Mesenchymal stem cell (in vitro differentiated cells and primary cell): ENCODE data around the gene NOS3.
A peak's percentile ranks its signal among the peaks of the same experiment; 100 is the strongest.

Source experiments
- DNase-seq: peaks from one replicate; pipeline ENCODE4 v3.0.0-alpha.2; 2013
- H2AFZ ChIP-seq: one replicate; pipeline ENCODE4 v1.6.1; 2013; ENCODE audit warnings: low read depth, mild to moderate bottlenecking, control low read depth, inconsistent platforms, low read length, moderate library complexity
- H2AK5ac ChIP-seq: 2 replicates; pipeline ENCODE4 v1.6.1; 2013; ENCODE audit warnings: low read length, moderate library complexity, mild to moderate bottlenecking, inconsistent platforms; ENCODE audit not compliant: severe bottlenecking
- H2BK120ac ChIP-seq: one replicate; pipeline ENCODE4 v1.6.1; 2013; ENCODE audit warnings: low read depth, mild to moderate bottlenecking, inconsistent platforms, low read length, moderate library complexity
- H2BK12ac ChIP-seq, 2 experiments: one replicate each; pipeline ENCODE4 v1.6.1; 2013; ENCODE audit warnings: inconsistent platforms in 2 of 2, low read length in 2 of 2, mild to moderate bottlenecking in 2 of 2, moderate library complexity in 2 of 2, control low read depth in 1 of 2
- H2BK15ac ChIP-seq: one replicate; pipeline ENCODE4 v1.6.1; 2013; ENCODE audit warnings: mild to moderate bottlenecking, low read depth, inconsistent platforms; ENCODE audit not compliant: poor library complexity, severe bottlenecking
- H2BK5ac ChIP-seq: 2 replicates; pipeline ENCODE4 v1.6.1; 2013; ENCODE audit warnings: low read depth, mild to moderate bottlenecking, low read length, control low read depth, inconsistent platforms; ENCODE audit not compliant: poor library complexity, severe bottlenecking
- H3K14ac ChIP-seq, 2 experiments: one replicate each; pipeline ENCODE4 v1.6.1; 2013; ENCODE audit warnings: inconsistent platforms in 2 of 2, low read length in 2 of 2, control low read depth in 1 of 2, mild to moderate bottlenecking in 1 of 2, moderate library complexity in 1 of 2
- H3K18ac ChIP-seq, 2 experiments: one replicate each; pipeline ENCODE4 v1.6.1; 2013; ENCODE audit warnings: inconsistent platforms in 2 of 2, low read length in 2 of 2, control low read depth in 1 of 2, low read depth in 1 of 2, mild to moderate bottlenecking in 1 of 2
- H3K23ac ChIP-seq, 2 experiments: one replicate each; pipeline ENCODE4 v1.6.1; 2013; ENCODE audit warnings: inconsistent platforms in 2 of 2, low read length in 2 of 2, mild to moderate bottlenecking in 2 of 2, moderate library complexity in 2 of 2, control low read depth in 1 of 2
- H3K27ac ChIP-seq: 2 replicates; pipeline ENCODE4 v1.5.1; 2013; ENCODE audit warnings: mild to moderate bottlenecking, moderate library complexity, low read length, control low read depth, inconsistent platforms; ENCODE audit not compliant: poor library complexity, severe bottlenecking
- H3K27me3 ChIP-seq, 2 experiments: 2 replicates each; pipeline versions ENCODE4 v1.6.1 to v1.7.0; 2013; ENCODE audit warnings: low read length in 2 of 2, mild to moderate bottlenecking in 2 of 2, moderate library complexity in 2 of 2, control low read depth in 1 of 2, inconsistent platforms in 1 of 2; ENCODE audit not compliant: control insufficient read depth in 1 of 2, insufficient read depth in 1 of 2
- H3K36me3 ChIP-seq, 2 experiments: 2 replicates each; pipeline versions ENCODE4 v1.6.1 to v1.7.0; 2013; ENCODE audit warnings: low read length in 2 of 2, control low read depth in 1 of 2, inconsistent platforms in 1 of 2, low read depth in 1 of 2, mild to moderate bottlenecking in 1 of 2; ENCODE audit not compliant: insufficient read depth in 2 of 2, control insufficient read depth in 1 of 2
- H3K4ac ChIP-seq, 2 experiments: one replicate each; pipeline ENCODE4 v1.6.1; 2013; ENCODE audit warnings: inconsistent platforms in 2 of 2, low read length in 2 of 2, mild to moderate bottlenecking in 2 of 2, moderate library complexity in 2 of 2, control low read depth in 1 of 2, low read depth in 1 of 2
- H3K4me1 ChIP-seq: 2 replicates; pipeline ENCODE4 v1.6.1; 2013; ENCODE audit warnings: low read depth, low read length, control low read depth; ENCODE audit not compliant: control insufficient read depth, insufficient read depth
- H3K4me2 ChIP-seq: 2 replicates; pipeline ENCODE4 v1.6.1; 2013; ENCODE audit warnings: low read length, mild to moderate bottlenecking, inconsistent platforms; ENCODE audit not compliant: poor library complexity, severe bottlenecking
- H3K4me3 ChIP-seq, 2 experiments: 2 replicates each; pipeline versions ENCODE4 v1.5.1 to v1.7.0; 2013; ENCODE audit warnings: low read length in 2 of 2, mild to moderate bottlenecking in 2 of 2, control low read depth in 1 of 2, low read depth in 1 of 2; ENCODE audit not compliant: insufficient read depth in 1 of 2
- H3K79me1 ChIP-seq: replicated peaks from 2 replicates; pipeline ENCODE4 v1.6.1; 2013; ENCODE audit warnings: mild to moderate bottlenecking, control low read depth, low read length, inconsistent platforms; ENCODE audit not compliant: poor library complexity, severe bottlenecking
- H3K9ac ChIP-seq: 2 replicates; pipeline ENCODE4 v1.7.0; 2013; ENCODE audit warnings: mild to moderate bottlenecking, low read length, moderate library complexity
- H3K9me3 ChIP-seq: 2 replicates; pipeline ENCODE4 v1.7.0; 2013; ENCODE audit warnings: mild to moderate bottlenecking, low read length; ENCODE audit not compliant: control insufficient read depth
- H4K8ac ChIP-seq: one replicate; pipeline ENCODE4 v1.6.1; 2013; ENCODE audit warnings: inconsistent platforms, mild to moderate bottlenecking, low read length, moderate library complexity
- H4K91ac ChIP-seq: one replicate; pipeline ENCODE4 v1.6.1; 2013; ENCODE audit warnings: mild to moderate bottlenecking, low read length, inconsistent platforms
- WGBS: methylation state at CpG from one replicate; pipeline ENCODE4 v1.1.7; 2013; ENCODE audit warnings: mixed read lengths; 5-methylcytosine and 5-hydroxymethylcytosine counted together

Gene NOS3

DNA sequence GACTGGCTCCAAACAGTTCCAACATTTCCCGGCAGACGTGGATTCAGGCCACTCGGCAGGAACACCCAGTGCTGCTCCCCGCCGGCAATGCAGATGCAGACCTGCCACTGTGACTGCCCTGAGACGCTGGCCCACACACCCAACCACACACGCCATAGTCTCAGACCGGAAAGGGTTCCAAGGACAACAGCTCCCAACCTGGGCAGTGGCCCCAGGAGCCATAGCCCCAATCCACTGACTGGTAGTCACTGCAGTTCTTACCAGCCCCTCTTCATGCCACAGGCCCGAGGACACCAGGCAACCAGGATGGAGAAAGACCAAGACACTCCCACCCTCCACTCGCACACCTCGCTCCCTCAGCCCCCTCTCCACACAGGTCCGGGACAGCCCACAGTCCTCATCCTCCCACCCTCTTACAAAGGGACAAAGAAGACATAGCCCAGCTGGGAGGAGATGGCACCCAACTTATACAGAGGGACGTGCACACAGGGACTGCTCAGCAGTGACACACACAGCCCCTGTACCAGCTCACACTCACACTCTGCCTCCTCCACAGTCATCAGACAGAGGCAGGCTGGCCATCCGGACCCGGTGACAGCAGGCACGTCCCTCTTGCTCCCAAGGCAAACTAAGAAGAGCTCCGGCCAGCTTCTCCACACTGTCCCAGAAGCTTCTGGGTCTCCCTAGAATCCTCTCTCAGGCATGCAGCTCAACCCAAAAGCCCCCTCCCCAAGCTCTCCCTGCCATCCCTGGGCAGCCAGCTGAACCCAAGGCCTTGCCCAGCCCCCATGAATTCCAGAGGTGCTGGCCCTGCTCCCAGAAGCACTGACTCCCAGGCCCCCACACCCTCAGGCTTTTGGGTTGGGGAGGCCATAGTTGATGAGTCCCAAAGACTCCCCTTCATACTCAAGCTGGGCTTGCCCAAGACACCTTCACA, 37.5 kb upstream of the NOS3 start:
- H3K79me1 ChIP-seq: no peaks in the 10 kb centered on the region
- no peak overlapping the region for H3K27ac ChIP-seq
- no peak overlapping the region for H3K18ac ChIP-seq
- no peak overlapping the region for H2AFZ ChIP-seq
- H3K4ac ChIP-seq: peak overlapping the region in 1 of 2 experiments; percentile 41
- no peak overlapping the region for H3K9ac ChIP-seq
- H3K4me3 ChIP-seq: no peak overlapping the region
- H2BK120ac ChIP-seq: no peak overlapping the region
- H3K9me3 ChIP-seq: no peaks in the 10 kb centered on the region
- H2BK5ac ChIP-seq: no peak overlapping the region
- H3K14ac ChIP-seq: peak overlapping the region in 1 of 2 experiments; percentile 83
- 94% methylated on average over 17 of the region's 17 CpGs for WGBS
- H2BK12ac ChIP-seq: no peak overlapping the region
- peaks cover 31 to 60% of the 10 kb centered on the region in 2 experiments for H3K27me3 ChIP-seq
- no peak overlapping the region for H3K4me2 ChIP-seq
- no peak overlapping the region for H2AK5ac ChIP-seq
- H2BK15ac ChIP-seq: no peak overlapping the region
- H3K36me3 ChIP-seq: no peaks in the 10 kb centered on the region
- H4K91ac ChIP-seq: peak overlapping the region; percentile 8
- H3K23ac ChIP-seq: no peak overlapping the region
- peaks cover 16% of the 10 kb centered on the region for H3K4me1 ChIP-seq
- H4K8ac ChIP-seq: no peak overlapping the region
- DNase-seq: no peak

- Histone ChIP-seq H3K18ac (no peak overlapping the region), H4K91ac (peak overlapping the region; percentile 60), H4K8ac (no peak overlapping the region), H3K36me3 (no peaks in the 10 kb centered on the region), H2BK12ac (no peak overlapping the region), H2BK120ac (no peak overlapping the region), H3K14ac (peak overlapping the region in 1 of 2 experiments; percentile 5), H2BK5ac (no peak overlapping the region), H3K23ac (no peak overlapping the region), H3K4me3 (no peak overlapping the region), H3K4me1 (peaks cover 16% of the 10 kb centered on the region), H3K9ac (no peak overlapping the region), H2AFZ (no peak overlapping the region), H2AK5ac (no peak overlapping the region), H3K27ac (no peak overlapping the region), H3K4me2 (no peak overlapping the region), H3K79me1 (no peaks in the 10 kb centered on the region), H3K4ac (peak overlapping the region in 1 of 2 experiments; percentile 35), H3K27me3 (peaks cover 26 to 60% of the 10 kb centered on the region in 2 experiments), H2BK15ac (no peak overlapping the region), H3K9me3 (no peaks in the 10 kb centered on the region)
- WGBS: 74% methylated on average over 9 of the region's 9 CpGs
- no peak for DNase-seq
Observed at GRCh38 chr7:150954201-150954985, 36.4 kb upstream of the NOS3 start.

DNA sequence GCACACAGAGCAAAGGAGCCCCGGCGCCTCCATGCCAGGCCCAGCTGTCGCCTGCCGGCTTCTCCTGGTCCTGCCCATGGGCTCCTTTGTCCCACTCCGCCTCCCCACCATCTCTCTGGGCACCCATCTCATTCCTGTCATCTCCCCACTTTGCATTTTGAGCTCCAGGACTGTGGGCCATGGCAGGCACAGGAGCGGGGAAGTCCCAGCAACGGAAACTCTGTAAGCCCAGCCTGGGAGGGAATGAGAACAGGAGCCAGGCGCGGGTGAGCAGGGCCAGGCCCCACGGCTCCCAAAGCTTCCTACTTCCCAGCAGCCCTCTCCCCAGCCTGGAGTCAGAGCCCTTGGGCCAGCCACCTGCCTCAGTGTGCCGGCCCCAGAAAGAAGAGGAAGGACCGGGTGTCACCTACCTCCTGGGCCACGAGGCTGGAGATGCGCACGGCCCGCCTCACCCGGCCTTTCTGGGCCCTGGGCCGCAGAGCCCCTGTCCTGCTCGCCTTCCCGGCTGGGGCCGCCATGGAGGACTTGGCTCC, 35.8 kb upstream of the NOS3 start:
- Histone ChIP-seq H3K36me3 (no peaks in the 10 kb centered on the region), H3K14ac (peak overlapping the region in 1 of 2 experiments; percentile 45), H3K4me2 (peak overlapping the region; percentile 58), H3K18ac (peak overlapping the region in 1 of 2 experiments; percentile 16), H2AK5ac (no peak overlapping the region), H4K8ac (peak overlapping the region; percentile 77), H2BK120ac (no peak overlapping the region), H3K4ac (peak overlapping the region in 1 of 2 experiments; percentile 82), H3K4me3 (no peak overlapping the region), H4K91ac (peak overlapping the region; percentile 60), H3K79me1 (no peaks in the 10 kb centered on the region), H3K27me3 (peaks cover 30 to 62% of the 10 kb centered on the region in 2 experiments), H3K9me3 (no peaks in the 10 kb centered on the region), H2AFZ (no peak overlapping the region), H3K9ac (no peak overlapping the region), H2BK15ac (no peak overlapping the region), H3K4me1 (peaks cover 10% of the 10 kb centered on the region), H2BK5ac (no peak overlapping the region), H2BK12ac (peak overlapping the region in 1 of 2 experiments; percentile 68), H3K27ac (no peak overlapping the region), H3K23ac (no peak overlapping the region)
- 79% methylated on average over 21 of the region's 21 CpGs for WGBS
- DNase-seq: no peak
